ENCODE results near the gene ASL. TPM values are rescaled to one million over a fixed set of nuclear protein-coding genes. Genes with fewer than 3 reads are reported as not detected.
"Not testable (repeated sequence)": the region's sequence is repeated elsewhere in the genome, so short reads cannot be mapped to it uniquely, and the experiment has no call there.

Gene ASL
- total RNA-seq, 1 donor from 2014 or later, result 26.6 TPM

- Mint-ChIP-seq H3K4me1 (ENCODE audit: low read depth, unreplicated experiment) (no peaks in the 10 kb centered on the region), H3K27me3 (ENCODE audit: unreplicated experiment) (peaks cover 2% of the 10 kb centered on the region), H3K36me3 (ENCODE audit: unreplicated experiment) (no peaks in the 10 kb centered on the region), H3K27ac (ENCODE audit: unreplicated experiment) (no peak overlapping the region), H3K9me3 (ENCODE audit: unreplicated experiment) (no peaks in the 10 kb centered on the region), H3K4me3 (ENCODE audit: unreplicated experiment) (no peak overlapping the region)
- TF ChIP-seq CTCF (IDR thresholded peaks at IDR 0.05; ENCODE audit: partially characterized antibody, unreplicated experiment), result no peak
- DNase-seq, result no peak
Observed at GRCh38 chr7:66092654-66093053, 17.0 kb downstream of the ASL start.

GRCh38 chr7:66095010-66095409, 19.4 kb downstream of the ASL start:
- H3K4me3 Mint-ChIP-seq (ENCODE audit: unreplicated experiment), result no peak overlapping the region
- no peaks in the 10 kb centered on the region for H3K27me3 Mint-ChIP-seq (ENCODE audit: unreplicated experiment)
- TF ChIP-seq CTCF (IDR thresholded peaks at IDR 0.05; ENCODE audit: partially characterized antibody, unreplicated experiment), result no peak
- H3K36me3 Mint-ChIP-seq (ENCODE audit: unreplicated experiment), result no peaks in the 10 kb centered on the region
- H3K9me3 Mint-ChIP-seq (ENCODE audit: unreplicated experiment), result peaks cover 3% of the 10 kb centered on the region
- no peak for DNase-seq
- no peak overlapping the region for H3K27ac Mint-ChIP-seq (ENCODE audit: unreplicated experiment)
- peaks cover 4% of the 10 kb centered on the region for H3K4me1 Mint-ChIP-seq (ENCODE audit: low read depth, unreplicated experiment)

- Mint-ChIP-seq H3K4me3 (ENCODE audit: unreplicated experiment) (no peak overlapping the region), H3K27me3 (ENCODE audit: unreplicated experiment) (peaks cover 1% of the 10 kb centered on the region), H3K36me3 (ENCODE audit: unreplicated experiment) (no peaks in the 10 kb centered on the region), H3K27ac (ENCODE audit: unreplicated experiment) (no peak overlapping the region), H3K9me3 (ENCODE audit: unreplicated experiment) (peaks cover 3% of the 10 kb centered on the region), H3K4me1 (ENCODE audit: low read depth, unreplicated experiment) (peaks cover 4% of the 10 kb centered on the region)
- no peak for DNase-seq
- TF ChIP-seq CTCF (IDR thresholded peaks at IDR 0.05; ENCODE audit: partially characterized antibody, unreplicated experiment), result no peak
Observed at GRCh38 chr7:66099232-66099550, 23.6 kb downstream of the ASL start.

GRCh38 chr7:66099551-66100407, 24.2 kb downstream of the ASL start:
- no peaks in the 10 kb centered on the region for H3K36me3 Mint-ChIP-seq (ENCODE audit: unreplicated experiment)
- peaks cover 1% of the 10 kb centered on the region for H3K27me3 Mint-ChIP-seq (ENCODE audit: unreplicated experiment)
- peak; percentile 18 for DNase-seq
- peak overlapping the region; percentile 82 for H3K4me3 Mint-ChIP-seq (ENCODE audit: unreplicated experiment)
- no peak for TF ChIP-seq CTCF (IDR thresholded peaks at IDR 0.05; ENCODE audit: partially characterized antibody, unreplicated experiment)
- H3K9me3 Mint-ChIP-seq (ENCODE audit: unreplicated experiment), result peaks cover 3% of the 10 kb centered on the region
- peaks cover 4% of the 10 kb centered on the region for H3K4me1 Mint-ChIP-seq (ENCODE audit: low read depth, unreplicated experiment)
- peak overlapping the region; percentile 26 for H3K27ac Mint-ChIP-seq (ENCODE audit: unreplicated experiment)

GRCh38 chr7:66100408-66101050, 24.9 kb downstream of the ASL start:
- H3K27me3 Mint-ChIP-seq (ENCODE audit: unreplicated experiment), result peaks cover 1% of the 10 kb centered on the region
- no peak overlapping the region for H3K27ac Mint-ChIP-seq (ENCODE audit: unreplicated experiment)
- H3K9me3 Mint-ChIP-seq (ENCODE audit: unreplicated experiment), result peaks cover 3% of the 10 kb centered on the region
- DNase-seq, result no peak
- H3K36me3 Mint-ChIP-seq (ENCODE audit: unreplicated experiment), result no peaks in the 10 kb centered on the region
- peaks cover 4% of the 10 kb centered on the region for H3K4me1 Mint-ChIP-seq (ENCODE audit: low read depth, unreplicated experiment)
- TF ChIP-seq CTCF (IDR thresholded peaks at IDR 0.05; ENCODE audit: partially characterized antibody, unreplicated experiment), result no peak
- no peak overlapping the region for H3K4me3 Mint-ChIP-seq (ENCODE audit: unreplicated experiment)

- H3K27me3 Mint-ChIP-seq (ENCODE audit: unreplicated experiment); H3K9me3 Mint-ChIP-seq (ENCODE audit: unreplicated experiment); DNase-seq; H3K4me1 Mint-ChIP-seq (ENCODE audit: low read depth, unreplicated experiment); H3K4me3 Mint-ChIP-seq (ENCODE audit: unreplicated experiment); H3K27ac Mint-ChIP-seq (ENCODE audit: unreplicated experiment); H3K36me3 Mint-ChIP-seq (ENCODE audit: unreplicated experiment): not testable (repeated sequence)
Observed at GRCh38 chr7:66102168-66102567, 26.5 kb downstream of the ASL start.

- not testable (repeated sequence) for H3K27ac Mint-ChIP-seq (ENCODE audit: unreplicated experiment); H3K9me3 Mint-ChIP-seq (ENCODE audit: unreplicated experiment); H3K27me3 Mint-ChIP-seq (ENCODE audit: unreplicated experiment); H3K4me3 Mint-ChIP-seq (ENCODE audit: unreplicated experiment); H3K4me1 Mint-ChIP-seq (ENCODE audit: low read depth, unreplicated experiment); DNase-seq; H3K36me3 Mint-ChIP-seq (ENCODE audit: unreplicated experiment)
Observed at GRCh38 chr7:66103994-66104393, 28.4 kb downstream of the ASL start.
